ENCODE results near the gene CLMP. TPM values are rescaled to one million over a fixed set of nuclear protein-coding genes. Genes with fewer than 3 reads are reported as not detected.
A peak's percentile ranks its signal among the peaks of the same experiment; 100 is the strongest.
"Not testable (repeated sequence)": the region's sequence is repeated elsewhere in the genome, so short reads cannot be mapped to it uniquely, and the experiment has no call there.

Gene CLMP
- total and polyA plus RNA-seq, 2 experiments from 2014 or later: 7.1 to 18.4 TPM

DNA sequence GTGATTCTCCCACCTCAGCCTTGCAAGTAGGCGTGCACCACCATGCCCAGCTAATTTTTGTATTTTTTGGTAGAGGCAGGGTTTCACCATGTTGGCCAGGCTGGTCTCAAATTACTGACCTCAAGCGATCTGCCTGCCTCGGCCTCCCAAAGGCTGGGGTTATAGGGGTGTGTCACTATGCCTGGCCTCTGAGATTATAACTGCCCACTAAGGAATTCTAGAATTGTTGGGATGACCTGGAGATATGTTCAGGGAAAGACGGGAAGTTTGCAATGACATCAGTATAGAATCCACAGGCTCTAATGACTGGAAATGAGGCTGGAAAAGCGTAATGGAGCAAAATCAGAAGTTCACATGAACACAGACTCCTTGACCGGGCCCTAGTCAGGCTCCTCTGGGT is 62.2 kb downstream of the CLMP start (continued):
- TF ChIP-seq ZNF462 (CRISPR knock-in tag; IDR thresholded peaks at IDR 0.05): no peak

GRCh38 chr11:123132034-123132766 is 62.8 kb downstream of the CLMP start:
- not testable (repeated sequence) for H3K36me3 Mint-ChIP-seq (ENCODE audit: low read depth); H3K9me2 ChIP-seq (ENCODE audit: insufficient read depth); H3F3A ChIP-seq (replicated peaks; ENCODE audit: low read depth); ATAC-seq; DNase-seq (ENCODE audit: low spot score); H4K20me1 ChIP-seq (replicated peaks; ENCODE audit: insufficient read depth); H3K79me2 ChIP-seq (replicated peaks; ENCODE audit: insufficient read depth); H3K27me3 Mint-ChIP-seq (ENCODE audit: insufficient read depth, low read depth, poor library complexity); H3K4me2 ChIP-seq; H3K9me3 Mint-ChIP-seq; H3K27ac ChIP-seq (ENCODE audit: low read depth); H3K27me3 ChIP-seq (ENCODE audit: insufficient read depth); H3K4me1 ChIP-seq (ENCODE audit: insufficient read depth); H3K4me1 Mint-ChIP-seq; H3K27ac Mint-ChIP-seq; H3K4me3 ChIP-seq; H2AFZ ChIP-seq; H3K4me3 Mint-ChIP-seq; H3K36me3 ChIP-seq (ENCODE audit: insufficient read depth)

DNA sequence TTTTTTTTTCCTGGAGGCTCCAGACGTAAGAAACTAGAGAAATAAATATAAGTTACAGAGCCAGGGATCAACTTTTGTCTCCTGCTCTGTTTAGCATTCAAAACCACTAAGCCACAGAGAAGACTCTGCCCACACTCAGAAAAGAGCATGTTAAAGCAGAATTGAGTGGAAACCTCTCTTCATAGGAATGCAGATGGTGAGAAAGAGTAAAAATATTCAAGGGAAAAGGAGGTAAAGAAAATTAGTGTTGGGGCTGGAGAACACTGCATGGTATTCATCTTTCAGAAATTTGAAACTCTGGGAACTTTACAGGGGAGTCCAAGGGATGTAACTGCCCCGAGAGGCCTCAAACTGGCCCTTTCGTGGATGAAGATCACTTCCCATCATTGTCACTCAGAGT is 65.1 kb downstream of the CLMP start:
- H2AFZ ChIP-seq: no peak overlapping the region
- no peak overlapping the region for H3K4me2 ChIP-seq
- ATAC-seq (no peak), DNase-seq (ENCODE audit: low spot score) (no peak)
- H3F3A ChIP-seq (replicated peaks; ENCODE audit: low read depth): 0 out of 2 replicates have a peak, but pooled peaks cover 8% of the 10 kb centered on the region
- Mint-ChIP-seq H3K27ac (no peak overlapping the region), H3K4me1 (peaks cover 4% of the 10 kb centered on the region), H3K27me3 (ENCODE audit: insufficient read depth, low read depth, poor library complexity) (peaks cover 6% of the 10 kb centered on the region), H3K4me3 (no peak overlapping the region), H3K9me3 (no peaks in the 10 kb centered on the region; the same call in 2 of the 3 replicates), H3K36me3 (ENCODE audit: low read depth) (no peaks in the 10 kb centered on the region)
- H3K79me2 ChIP-seq (replicated peaks; ENCODE audit: insufficient read depth): no peaks in the 10 kb centered on the region; the same call in 1 of the 2 replicates
- H3K9me2 ChIP-seq (ENCODE audit: insufficient read depth): no peaks in the 10 kb centered on the region
- H3K4me1 ChIP-seq (ENCODE audit: insufficient read depth): peaks cover 7% of the 10 kb centered on the region; the same call in 1 of the 2 replicates
- no peak overlapping the region for H3K4me3 ChIP-seq
- H3K36me3 ChIP-seq (ENCODE audit: insufficient read depth): no peaks in the 10 kb centered on the region
- no peaks in the 10 kb centered on the region for H3K27me3 ChIP-seq (ENCODE audit: insufficient read depth)
- no peaks in the 10 kb centered on the region for H4K20me1 ChIP-seq (replicated peaks; ENCODE audit: insufficient read depth)
- H3K27ac ChIP-seq (ENCODE audit: low read depth): peak overlapping the region; percentile 7; the same call in 1 of the 2 replicates
- TF ChIP-seq NANOG (IDR thresholded peaks at IDR 0.05; ENCODE audit: borderline replicate concordance): no peak
- no peak for TF ChIP-seq ZNF462 (CRISPR knock-in tag; IDR thresholded peaks at IDR 0.05)
- no peak for TF ChIP-seq ZNF331 (CRISPR knock-in tag; IDR thresholded peaks at IDR 0.05; ENCODE audit: low read depth)
